ENCODE measurements around the gene SCPEP1. TPM values are rescaled to one million over a fixed set of nuclear protein-coding genes. Genes with fewer than 3 reads are reported as not detected.
"Not testable (repeated sequence)": the region's sequence is repeated elsewhere in the genome, so short reads cannot be mapped to it uniquely, and the experiment has no call there.

The SCPEP1 gene
- total and polyA plus RNA-seq, 4 donors = 34.8 to 49.5 (median 44.0) TPM

DNA sequence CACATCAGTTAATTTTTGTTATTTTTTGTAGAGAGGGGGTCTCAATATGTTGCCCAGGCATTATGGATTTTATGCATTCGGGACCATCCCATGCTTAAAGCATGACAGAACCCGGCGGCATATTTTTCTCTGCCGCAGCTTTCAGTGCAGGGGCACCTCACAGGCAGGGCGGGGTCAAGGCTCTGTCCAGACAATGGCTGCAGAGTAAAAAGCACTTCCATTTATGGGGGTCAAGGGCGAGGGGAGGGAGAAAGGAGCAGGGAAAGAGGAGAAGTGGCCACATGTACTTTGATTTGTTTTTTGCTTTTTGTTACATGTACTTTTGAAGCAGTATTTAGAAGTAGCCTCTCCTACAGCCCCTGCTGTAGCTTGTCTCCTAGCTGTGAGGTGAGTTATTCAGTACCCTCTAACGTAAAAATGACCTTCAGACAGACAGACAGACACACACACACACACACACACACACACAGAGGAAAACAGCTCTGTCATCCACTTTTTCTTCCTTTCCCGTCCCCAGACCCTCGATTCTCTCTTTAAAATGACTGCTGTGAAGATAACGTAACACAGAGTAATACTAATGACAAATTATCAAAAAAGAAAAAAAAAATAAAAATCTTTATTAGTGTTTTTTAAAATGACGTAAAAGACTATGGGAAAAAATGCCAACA lies 856 bp upstream of the SCPEP1 start:
- DNase-seq (ENCODE audit: low read depth in 4 of 6, low spot score in 6 of 6) = no peak
- no peaks in the 10 kb centered on the region for H3K9me3 ChIP-seq (ENCODE audit: control insufficient read depth, insufficient read depth, low read length)
- no peak overlapping the region for H3K27ac ChIP-seq (ENCODE audit: low read depth, low read length)
- peaks cover 3% of the 10 kb centered on the region for H3K36me3 ChIP-seq (ENCODE audit: control insufficient read depth, insufficient read depth, low read length)
- H3K4me3 ChIP-seq (ENCODE audit: low read depth, low read length) = no peak overlapping the region
- peaks cover 2% of the 10 kb centered on the region for H3K4me1 ChIP-seq (ENCODE audit: control insufficient read depth, insufficient read depth, low read length)
- H3K27me3 ChIP-seq (ENCODE audit: control insufficient read depth, insufficient read depth, low read length) = no peaks in the 10 kb centered on the region
- 43% methylated on average over 6 of the region's 11 CpGs for WGBS (ENCODE audit: insufficient coverage)

- DNase-seq (ENCODE audit: low read depth in 4 of 6, low spot score in 6 of 6) = peak in 1 of 6 donors; percentile 15
- WGBS (ENCODE audit: insufficient coverage) = 83% methylated on average over 1 of the region's 11 CpGs
- no peak overlapping the region for H3K27ac ChIP-seq (ENCODE audit: low read depth, low read length)
Observed at GRCh38 chr17:56978441-56979090, 635 bp downstream of the SCPEP1 start.

DNA sequence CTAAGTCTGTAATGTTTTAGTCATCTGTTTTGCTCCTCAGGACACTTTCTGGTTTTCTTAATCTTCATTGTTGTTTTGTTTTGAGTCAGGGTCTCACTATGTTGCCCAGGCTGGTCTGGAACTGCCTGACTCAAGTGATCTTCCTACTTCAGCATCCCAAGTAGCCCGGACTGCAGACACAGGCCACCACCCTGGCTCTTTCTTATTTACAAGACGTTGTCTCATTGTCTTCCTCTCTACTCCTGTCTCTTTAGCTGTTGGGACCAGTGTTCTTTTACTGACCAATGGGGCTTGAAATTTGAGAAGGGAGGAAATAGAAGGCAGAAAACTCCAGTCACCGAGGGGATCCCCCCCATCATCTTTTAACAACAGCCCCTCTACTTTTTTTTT lies 1.2 kb downstream of the SCPEP1 start:
- no CpG with 5 or more reads among the region's 3 CpGs for WGBS (ENCODE audit: insufficient coverage)
- Histone ChIP-seq H3K4me3 (ENCODE audit: low read depth, low read length) (no peak overlapping the region), H3K27ac (ENCODE audit: low read depth, low read length) (no peak overlapping the region)

More at GRCh38 chr17:56978441-56979090, 635 bp downstream of the SCPEP1 start:
- Histone ChIP-seq H3K27me3 (ENCODE audit: control insufficient read depth, insufficient read depth, low read length) (no peaks in the 10 kb centered on the region), H3K4me1 (ENCODE audit: control insufficient read depth, insufficient read depth, low read length) (peaks cover 3% of the 10 kb centered on the region), H3K36me3 (ENCODE audit: control insufficient read depth, insufficient read depth, low read length) (peaks cover 6% of the 10 kb centered on the region), H3K9me3 (ENCODE audit: control insufficient read depth, insufficient read depth, low read length) (no peaks in the 10 kb centered on the region), H3K4me3 (ENCODE audit: low read depth, low read length) (peak overlapping the region; percentile 59)

DNA sequence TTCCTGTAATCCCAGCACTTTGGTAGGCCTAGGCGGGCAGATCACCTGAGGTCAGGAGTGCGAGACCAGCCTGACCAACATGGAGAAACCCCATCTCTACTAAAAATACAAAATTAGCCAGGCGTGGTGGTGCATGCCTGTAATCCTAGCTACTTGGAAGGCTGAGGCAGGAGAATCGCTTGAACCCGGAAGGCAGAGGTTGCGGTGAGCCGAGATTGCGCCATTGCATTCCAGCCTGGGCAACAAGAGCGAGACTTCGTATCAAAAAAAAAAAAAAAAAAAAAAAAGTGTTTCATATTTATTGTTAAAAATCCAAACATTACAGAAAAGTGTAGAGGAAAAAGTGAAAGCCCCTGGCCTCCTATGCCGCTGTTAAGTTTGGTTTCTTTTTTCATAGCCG lies 2.6 kb downstream of the SCPEP1 start:
- not testable (repeated sequence) for H3K4me3 ChIP-seq (ENCODE audit: low read depth, low read length); DNase-seq (ENCODE audit: low read depth in 4 of 6, low spot score in 6 of 6); H3K27ac ChIP-seq (ENCODE audit: low read depth, low read length); H3K36me3 ChIP-seq (ENCODE audit: control insufficient read depth, insufficient read depth, low read length); H3K4me1 ChIP-seq (ENCODE audit: control insufficient read depth, insufficient read depth, low read length); H3K9me3 ChIP-seq (ENCODE audit: control insufficient read depth, insufficient read depth, low read length); H3K27me3 ChIP-seq (ENCODE audit: control insufficient read depth, insufficient read depth, low read length)
- no CpG with 5 or more reads among the region's 12 CpGs for WGBS (ENCODE audit: insufficient coverage)

More for the DNA sequence above, 1.2 kb downstream of the SCPEP1 start:
- Histone ChIP-seq H3K27me3 (ENCODE audit: control insufficient read depth, insufficient read depth, low read length) (no peaks in the 10 kb centered on the region), H3K36me3 (ENCODE audit: control insufficient read depth, insufficient read depth, low read length) (peaks cover 6% of the 10 kb centered on the region), H3K9me3 (ENCODE audit: control insufficient read depth, insufficient read depth, low read length) (no peaks in the 10 kb centered on the region), H3K4me1 (ENCODE audit: control insufficient read depth, insufficient read depth, low read length) (peaks cover 3% of the 10 kb centered on the region)
- no peak for DNase-seq (ENCODE audit: low read depth in 4 of 6, low spot score in 6 of 6)

GRCh38 chr17:56982312-56982711 lies 4.4 kb downstream of the SCPEP1 start:
- DNase-seq (ENCODE audit: low read depth in 4 of 6, low spot score in 6 of 6) = no peak
- WGBS (ENCODE audit: insufficient coverage) = 82% methylated on average over 6 of the region's 8 CpGs
- Histone ChIP-seq H3K4me3 (ENCODE audit: low read depth, low read length) (no peak overlapping the region), H3K4me1 (ENCODE audit: control insufficient read depth, insufficient read depth, low read length) (peaks cover 3% of the 10 kb centered on the region), H3K27me3 (ENCODE audit: control insufficient read depth, insufficient read depth, low read length) (no peaks in the 10 kb centered on the region), H3K36me3 (ENCODE audit: control insufficient read depth, insufficient read depth, low read length) (peaks cover 17% of the 10 kb centered on the region), H3K9me3 (ENCODE audit: control insufficient read depth, insufficient read depth, low read length) (no peaks in the 10 kb centered on the region), H3K27ac (ENCODE audit: low read depth, low read length) (no peak overlapping the region)

DNA sequence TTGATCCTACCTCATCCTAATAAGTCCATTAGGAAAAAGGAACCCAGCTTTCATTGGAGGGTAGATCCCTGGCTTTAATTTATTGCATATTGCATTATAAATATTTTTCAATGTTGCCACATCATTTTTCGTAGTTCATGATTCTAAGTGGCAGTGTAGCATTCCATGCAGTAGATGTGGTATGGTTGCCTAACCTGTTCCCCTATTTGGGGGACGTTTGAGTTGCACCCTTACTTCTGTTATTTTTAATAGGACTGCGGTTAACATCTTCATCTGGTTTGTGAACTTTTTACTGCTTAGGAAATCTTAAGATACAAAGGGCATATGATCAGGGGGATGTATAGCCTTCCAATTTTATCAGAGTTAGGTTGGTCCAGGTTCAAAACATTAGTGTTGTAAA lies 5.4 kb downstream of the SCPEP1 start:
- no peak overlapping the region for H3K4me3 ChIP-seq (ENCODE audit: low read depth, low read length)
- no peak for DNase-seq (ENCODE audit: low read depth in 4 of 6, low spot score in 6 of 6)
- H3K36me3 ChIP-seq (ENCODE audit: control insufficient read depth, insufficient read depth, low read length) = peaks cover 17% of the 10 kb centered on the region
- peaks cover 3% of the 10 kb centered on the region for H3K4me1 ChIP-seq (ENCODE audit: control insufficient read depth, insufficient read depth, low read length)
- no peak overlapping the region for H3K27ac ChIP-seq (ENCODE audit: low read depth, low read length)
- WGBS (ENCODE audit: insufficient coverage) = 100% methylated on average over 1 of the region's 3 CpGs
- H3K27me3 ChIP-seq (ENCODE audit: control insufficient read depth, insufficient read depth, low read length) = no peaks in the 10 kb centered on the region
- H3K9me3 ChIP-seq (ENCODE audit: control insufficient read depth, insufficient read depth, low read length) = no peaks in the 10 kb centered on the region

GRCh38 chr17:56985371-56986162 lies 7.6 kb downstream of the SCPEP1 start:
- Histone ChIP-seq H3K9me3 (ENCODE audit: control insufficient read depth, insufficient read depth, low read length) (peaks cover 3% of the 10 kb centered on the region), H3K4me3 (ENCODE audit: low read depth, low read length) (no peak overlapping the region), H3K4me1 (ENCODE audit: control insufficient read depth, insufficient read depth, low read length) (peaks cover 3% of the 10 kb centered on the region), H3K36me3 (ENCODE audit: control insufficient read depth, insufficient read depth, low read length) (peaks cover 17% of the 10 kb centered on the region), H3K27ac (ENCODE audit: low read depth, low read length) (no peak overlapping the region), H3K27me3 (ENCODE audit: control insufficient read depth, insufficient read depth, low read length) (no peaks in the 10 kb centered on the region)
- DNase-seq (ENCODE audit: low read depth in 4 of 6, low spot score in 6 of 6) = no peak
- WGBS (ENCODE audit: insufficient coverage) = 84% methylated on average over 14 of the region's 14 CpGs

- no peak overlapping the region for H3K4me3 ChIP-seq (ENCODE audit: low read depth, low read length)
- H3K27me3 ChIP-seq (ENCODE audit: control insufficient read depth, insufficient read depth, low read length) = no peaks in the 10 kb centered on the region
- H3K27ac ChIP-seq (ENCODE audit: low read depth, low read length) = no peak overlapping the region
- peaks cover 3% of the 10 kb centered on the region for H3K9me3 ChIP-seq (ENCODE audit: control insufficient read depth, insufficient read depth, low read length)
- peaks cover 12% of the 10 kb centered on the region for H3K36me3 ChIP-seq (ENCODE audit: control insufficient read depth, insufficient read depth, low read length)
- no peak for DNase-seq (ENCODE audit: low read depth in 4 of 6, low spot score in 6 of 6)
- no peaks in the 10 kb centered on the region for H3K4me1 ChIP-seq (ENCODE audit: control insufficient read depth, insufficient read depth, low read length)
- WGBS (ENCODE audit: insufficient coverage) = 95% methylated on average over 4 of the region's 11 CpGs
Observed at GRCh38 chr17:56987283-56987834, 9.4 kb downstream of the SCPEP1 start.

- peaks cover 10% of the 10 kb centered on the region for H3K36me3 ChIP-seq (ENCODE audit: control insufficient read depth, insufficient read depth, low read length)
- WGBS (ENCODE audit: insufficient coverage) = 100% methylated on average over 1 of the region's 4 CpGs
- no peak overlapping the region for H3K4me3 ChIP-seq (ENCODE audit: low read depth, low read length)
- peaks cover 3% of the 10 kb centered on the region for H3K9me3 ChIP-seq (ENCODE audit: control insufficient read depth, insufficient read depth, low read length)
- DNase-seq (ENCODE audit: low read depth in 4 of 6, low spot score in 6 of 6) = no peak
- H3K27me3 ChIP-seq (ENCODE audit: control insufficient read depth, insufficient read depth, low read length) = no peaks in the 10 kb centered on the region
- no peak overlapping the region for H3K27ac ChIP-seq (ENCODE audit: low read depth, low read length)
- no peaks in the 10 kb centered on the region for H3K4me1 ChIP-seq (ENCODE audit: control insufficient read depth, insufficient read depth, low read length)
Observed at GRCh38 chr17:56988901-56989572, 11.1 kb downstream of the SCPEP1 start.
